HG03354 (cell line): ENCODE measurements around the gene FRS2.

ENCODE experiments used
- ATAC-seq: cut with Tn5 transposase; IDR thresholded peaks from one replicate; pipeline ENCODE4 v1.9.1; 2021; ENCODE audit warnings: mild to moderate bottlenecking; ENCODE audit not compliant: unreplicated experiment, poor library complexity, severe bottlenecking

FRS2 gene

DNA sequence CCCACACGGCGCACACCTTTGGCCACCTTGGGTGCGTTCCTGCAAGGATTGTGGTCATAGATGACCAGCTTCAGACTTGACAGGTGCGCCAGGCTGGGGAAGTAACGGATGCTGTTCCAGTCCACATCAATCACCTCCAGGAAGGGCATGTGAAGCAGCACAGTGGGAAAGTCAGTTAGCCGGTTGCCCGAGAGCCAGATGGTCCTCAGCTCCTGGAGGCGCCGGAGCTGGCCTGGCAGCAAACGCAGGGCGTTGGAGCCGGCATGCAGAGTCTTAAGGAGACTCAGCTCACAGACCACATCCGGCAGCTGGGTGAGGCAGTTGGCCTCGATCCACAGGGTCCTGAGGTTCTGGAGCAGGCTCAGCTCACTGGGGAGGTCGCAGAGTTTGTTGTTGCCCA, 139.9 kb downstream of the FRS2 start:
- no peak for ATAC-seq

DNA sequence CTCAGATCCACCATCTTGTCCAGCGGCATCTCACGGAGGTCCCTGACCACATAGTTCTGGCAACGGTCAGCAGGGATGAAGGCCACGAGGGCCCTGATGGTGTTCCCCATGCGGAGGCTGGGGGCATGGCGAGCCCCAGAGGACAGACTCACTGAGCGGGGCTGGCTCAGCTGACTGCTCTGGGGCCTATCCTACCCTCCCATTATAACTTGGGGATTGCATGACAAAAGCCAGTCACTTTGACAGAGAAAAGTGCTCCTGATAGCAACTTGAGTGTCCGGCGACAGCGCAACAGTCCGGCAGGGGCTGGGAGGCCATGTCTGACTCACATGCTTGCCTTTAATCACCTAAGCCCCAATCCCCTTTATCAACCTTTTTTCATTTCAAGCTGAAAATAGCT, 140.5 kb downstream of the FRS2 start, which contains the start of gene LRRC10:
Gene LRRC10 (minus strand): TSS at position 179 of the 400 bp plus-strand sequence. CDS start 69 bp downstream, at position 110.
- ATAC-seq, result no peak

DNA sequence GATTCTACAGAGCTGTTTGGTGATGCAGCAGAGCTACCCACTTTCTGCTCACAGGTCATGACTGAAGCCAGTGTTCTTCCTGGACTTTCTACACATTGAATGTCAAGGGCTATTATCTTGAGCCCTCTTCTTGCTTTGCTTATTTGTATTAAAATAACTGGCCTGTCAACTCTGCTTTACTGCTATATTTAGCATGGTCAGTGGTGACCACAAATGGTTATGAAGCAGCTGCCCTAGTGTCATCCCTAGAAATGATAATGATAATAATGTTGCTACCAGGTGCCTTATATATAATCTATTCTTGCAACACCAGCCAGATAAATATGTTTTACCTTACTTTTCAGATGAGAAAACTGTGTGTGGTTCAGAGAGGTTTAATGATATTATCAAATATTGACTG, 143.2 kb downstream of the FRS2 start:
- no peak for ATAC-seq

DNA sequence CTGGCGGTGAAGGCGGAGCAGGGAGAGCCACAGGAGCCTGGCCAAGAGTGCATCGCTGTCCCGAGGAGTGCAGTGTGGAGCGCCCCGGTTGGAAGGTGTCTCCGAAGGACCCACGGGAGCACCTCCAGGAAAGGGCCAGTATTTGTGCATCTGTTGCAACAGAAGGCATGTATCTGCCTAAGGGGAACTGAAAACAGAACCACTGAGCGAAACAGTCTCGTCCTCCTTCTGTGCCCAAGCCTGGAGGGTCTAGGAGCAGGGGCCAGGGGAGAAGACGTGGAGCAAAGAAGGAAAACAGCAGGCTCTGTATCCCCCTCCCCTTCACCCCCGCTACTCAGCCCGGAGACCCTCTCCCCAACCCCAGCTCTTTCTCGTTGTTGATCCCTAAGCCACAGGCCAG, 145.8 kb downstream of the FRS2 start:
- no peak for ATAC-seq

DNA sequence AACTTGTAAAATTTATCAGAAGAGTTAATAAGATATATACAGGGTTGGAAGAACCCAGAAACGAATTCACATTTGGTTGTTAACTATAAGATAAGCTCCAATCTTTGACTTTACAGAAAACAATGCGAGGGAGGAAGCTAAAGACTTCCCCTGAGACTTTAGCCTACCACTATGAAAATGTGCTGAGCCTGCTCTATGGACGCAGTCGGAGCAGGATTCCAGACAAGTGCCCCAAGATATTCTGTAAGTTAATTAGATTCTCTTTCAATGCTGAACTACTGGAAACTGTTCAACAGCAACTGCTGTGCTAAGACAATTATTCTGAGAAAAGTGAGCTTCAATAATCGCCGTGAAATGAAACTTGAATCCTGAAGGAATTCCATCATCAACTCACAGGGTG, 148.9 kb downstream of the FRS2 start:
- ATAC-seq, result no peak

DNA sequence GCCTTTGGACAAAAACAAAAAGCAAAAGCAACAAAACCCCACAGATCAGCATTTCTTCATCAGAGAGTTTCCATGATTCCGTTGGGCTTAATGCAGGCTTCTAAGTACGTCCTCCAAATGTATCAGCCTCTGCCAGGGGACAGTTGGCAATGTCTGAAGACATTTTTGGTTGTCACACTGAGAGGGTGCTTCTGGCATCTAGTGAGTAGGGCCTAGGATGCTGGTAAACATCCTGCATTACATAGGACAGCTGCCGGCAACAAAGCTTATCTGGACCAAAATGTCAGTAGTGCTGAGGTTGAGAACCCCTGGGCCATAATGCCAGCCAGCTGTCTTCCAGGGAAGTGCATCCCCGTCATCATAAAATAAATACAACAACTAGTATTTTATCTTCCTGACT, 149.9 kb downstream of the FRS2 start:
- no peak for ATAC-seq

DNA sequence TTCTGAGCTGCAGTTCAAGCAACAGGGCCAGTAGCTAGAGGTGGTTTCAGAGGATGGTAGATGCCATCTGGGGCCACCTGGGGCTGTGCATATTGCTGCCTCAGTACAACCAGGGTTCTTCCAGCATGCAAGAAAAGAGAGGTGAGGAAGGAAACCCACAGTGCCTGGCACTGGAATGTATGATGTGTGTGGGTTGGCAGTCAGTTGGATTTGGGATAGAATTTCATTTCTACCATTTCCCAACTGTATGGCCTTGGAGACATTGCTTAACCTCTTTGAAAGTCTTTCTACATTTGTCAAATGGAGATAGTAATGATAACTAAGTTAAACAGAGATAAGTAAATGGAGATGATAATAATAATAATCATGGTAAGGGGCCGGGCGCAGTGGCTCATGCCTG, 150.7 kb downstream of the FRS2 start:
- ATAC-seq, result no peak

DNA sequence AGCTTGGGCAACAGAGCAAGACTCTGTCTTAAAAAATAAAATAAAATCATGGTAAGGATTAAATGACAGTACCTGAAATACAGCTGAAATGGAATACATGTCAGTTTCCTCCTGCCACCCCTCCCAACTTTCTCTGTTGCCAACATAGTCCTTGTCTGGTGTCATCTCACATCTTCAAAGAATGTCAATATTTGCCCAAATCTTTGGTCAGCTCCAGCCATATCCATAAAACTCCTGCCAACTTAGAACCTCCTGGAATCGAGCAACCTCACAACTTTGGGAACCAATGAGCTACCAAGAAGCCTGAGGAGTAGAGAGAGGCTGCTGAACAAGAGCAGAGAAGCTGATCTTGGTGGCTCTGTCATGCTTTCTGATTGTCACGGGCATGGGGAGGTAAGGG, 151.4 kb downstream of the FRS2 start:
- ATAC-seq, result no peak

DNA sequence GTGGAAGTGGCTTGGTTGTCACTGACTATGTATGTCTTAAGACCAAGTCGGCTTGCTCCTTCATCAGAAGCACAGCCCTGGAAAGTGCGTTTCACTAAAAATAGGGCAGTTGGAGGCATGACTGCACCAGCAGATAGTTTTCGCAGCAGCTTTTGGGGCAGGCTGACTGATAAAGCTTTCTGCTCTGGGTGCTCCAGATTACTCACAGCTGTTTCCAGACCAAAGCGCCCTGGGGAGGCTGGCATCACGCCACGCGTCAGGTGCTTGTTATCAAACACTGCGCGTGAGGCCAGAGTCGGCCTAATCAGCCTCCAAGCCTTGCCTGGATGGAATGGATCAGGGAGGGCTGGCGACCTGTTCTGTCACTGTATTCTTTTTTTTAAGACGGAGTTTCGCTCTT, 153.8 kb downstream of the FRS2 start:
- no peak for ATAC-seq

DNA sequence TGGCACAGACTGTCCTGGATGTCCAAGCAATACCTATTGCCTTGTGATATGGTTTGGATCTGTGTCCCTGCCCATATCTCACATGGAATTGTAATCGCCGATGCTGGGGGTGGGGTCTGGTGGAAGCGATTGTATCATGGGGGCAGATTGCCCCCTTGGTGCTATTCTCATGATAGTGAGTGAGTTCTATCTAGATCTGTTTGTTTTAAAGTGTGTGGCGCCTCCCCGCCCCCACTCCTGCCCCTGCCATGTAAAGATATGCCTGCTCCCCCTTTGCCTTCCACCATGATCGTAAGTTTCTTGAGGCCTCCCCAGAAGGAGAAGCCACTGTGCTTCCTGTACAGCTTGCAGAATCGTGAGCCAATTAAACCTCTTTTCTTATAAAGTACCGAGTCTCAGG, 157.3 kb downstream of the FRS2 start:
- ATAC-seq, result no peak
